HepG2 (cell line): Measurements from ENCODE around the gene PTPRM. TPM values are rescaled to one million over a fixed set of nuclear protein-coding genes. Genes with fewer than 3 reads are reported as not detected.

Experiments used
- AHDC1 ChIP-seq: sonication (generic); formaldehyde crosslinking; IDR thresholded peaks from 2 replicates; pipeline ENCODE4 v1.5.1; 2020; ENCODE audit warnings: mild to moderate bottlenecking, missing genetic modification reagents, borderline replicate concordance
- CEBPG ChIP-seq: IDR thresholded peaks from 2 replicates; pipeline ENCODE4 v1.6.1; 2016
- DPF2 ChIP-seq: sonication (generic); formaldehyde crosslinking; IDR thresholded peaks from 2 replicates; pipeline ENCODE4 v1.4.0; 2020; ENCODE audit warnings: mild to moderate bottlenecking, low read depth, missing genetic modification reagents, borderline replicate concordance
- EED ChIP-seq: sonication (generic); formaldehyde crosslinking; IDR thresholded peaks from 2 replicates; pipeline ENCODE4 v1.5.0; 2020; ENCODE audit warnings: mild to moderate bottlenecking, missing genetic modification reagents
- HOXA7 ChIP-seq: sonication (generic); formaldehyde crosslinking; IDR thresholded peaks from 2 replicates; pipeline ENCODE4 v1.8.1; 2022; ENCODE audit warnings: mild to moderate bottlenecking, missing genetic modification reagents, moderate library complexity
- KAT2B ChIP-seq: fragments of 150-350 bp; IDR thresholded peaks from 2 replicates; pipeline ENCODE4 v1.6.1; 2014; ENCODE audit warnings: low read depth, low read length, borderline replicate concordance
- KLF15 ChIP-seq: sonication (generic); formaldehyde crosslinking; IDR thresholded peaks from 2 replicates; pipeline ENCODE4 v1.8.1; 2023; ENCODE audit warnings: borderline replicate concordance, mild to moderate bottlenecking, inconsistent platforms, missing genetic modification reagents, mixed read lengths
- MED1 ChIP-seq: sonication (generic); formaldehyde crosslinking; IDR thresholded peaks from 2 replicates; pipeline ENCODE4 v1.4.0; 2020; ENCODE audit warnings: missing genetic modification reagents
- NCOR1 ChIP-seq: fragments of 200-600 bp; sonication (generic); IDR thresholded peaks from 2 replicates; pipeline ENCODE4 v1.7.0; 2017; ENCODE audit warnings: antibody characterized with exemption, low read length, borderline replicate concordance
- PAXIP1 ChIP-seq: sonication (generic); formaldehyde crosslinking; conservative IDR thresholded peaks from 2 replicates; pipeline ENCODE4 v1.4.0; 2020; ENCODE audit warnings: mild to moderate bottlenecking, missing genetic modification reagents, moderate library complexity
- TBX2 ChIP-seq: sonication (generic); formaldehyde crosslinking; IDR thresholded peaks from 2 replicates; pipeline ENCODE4 v1.5.0; 2020; ENCODE audit warnings: missing genetic modification reagents, mild to moderate bottlenecking, borderline replicate concordance
- TP53 ChIP-seq: sonication (generic); formaldehyde crosslinking; conservative IDR thresholded peaks from 2 replicates; pipeline ENCODE4 v1.4.0; 2020; ENCODE audit warnings: missing genetic modification reagents
- ZBTB7B ChIP-seq: sonication (generic); formaldehyde crosslinking; IDR thresholded peaks from 2 replicates; pipeline ENCODE4 v1.4.0; 2020; ENCODE audit warnings: missing genetic modification reagents
- ZNF839 ChIP-seq: sonication (generic); formaldehyde crosslinking; IDR thresholded peaks from 2 replicates; pipeline ENCODE4 v1.4.0; 2020; ENCODE audit warnings: missing genetic modification reagents, mild to moderate bottlenecking, borderline replicate concordance
- ZSCAN25 ChIP-seq: sonication (generic); formaldehyde crosslinking; IDR thresholded peaks from 2 replicates; pipeline ENCODE4 v1.8.0; 2022; ENCODE audit warnings: mild to moderate bottlenecking, missing genetic modification reagents
- polyA plus RNA-seq, 8 experiments: library from polyadenylated mRNA; depleted of rRNA in 3 of 8; stranded (reverse) in 7 of 8; unstranded in 1 of 8; fragments of >200 nt; fragmentation: Illumina TruSeq in 4 of 8; extraction: Trizol in 4 of 8; gene quantifications; 2 replicates each; pipeline versions ENCODE4 v1.2.1 to v1.2.3, GENCODE V29; 2011 to 2016; ENCODE audit warnings: low read depth in 4 of 8, missing spikeins in 1 of 8, mixed read lengths in 1 of 8; ENCODE audit not compliant: insufficient read depth in 1 of 8
- total RNA-seq, 5 experiments: library from RNA; depleted of rRNA; stranded (reverse); fragments of >200 nt; fragmentation: Illumina TruSeq; extraction: Trizol; gene quantifications; 2 replicates each; pipeline ENCODE4 v1.2.3, GENCODE V29; 2016; ENCODE audit warnings: low read depth in 1 of 5
- TF ChIP-seq, protein P1 (sequence below): IDR thresholded peaks from 2 replicates; pipeline ENCODE4 v1.6.1; 2016; ENCODE audit warnings: control low read depth
- TF ChIP-seq, protein P2 (sequence below): sonication (generic); formaldehyde crosslinking; IDR thresholded peaks from 2 replicates; pipeline ENCODE4 v1.8.0; 2022; ENCODE audit warnings: mild to moderate bottlenecking, missing genetic modification reagents

The PTPRM gene
- total and polyA plus RNA-seq, 2 of the 13 experiments (the other 11 are each of a cell fraction or from before 2014, with no cell fraction given): 12.6 to 108 TPM

- TF ChIP-seq AHDC1 (CRISPR knock-in tag) (peak; percentile 54; the same call in 1 of the 2 replicates), MED1 (peak; percentile 30; the same call in 1 of the 2 replicates), EED (CRISPR knock-in tag) (no peak), PAXIP1 (CRISPR knock-in tag) (peak; percentile 64; the same call in 1 of the 2 replicates), TBX2 (peak; percentile 78), HOXA7 (no peak), KAT2B (no peak), KLF15 (CRISPR knock-in tag) (no peak), DPF2 (CRISPR knock-in tag) (no peak), ZBTB7B (peak; percentile 71), CEBPG (peak; percentile 29; the same call in 1 of the 2 replicates), ZNF839 (CRISPR knock-in tag) (no peak), ZSCAN25 (CRISPR knock-in tag) (no peak), TP53 (no peak), NCOR1 (no peak)
- TF ChIP-seq, protein P1, sequence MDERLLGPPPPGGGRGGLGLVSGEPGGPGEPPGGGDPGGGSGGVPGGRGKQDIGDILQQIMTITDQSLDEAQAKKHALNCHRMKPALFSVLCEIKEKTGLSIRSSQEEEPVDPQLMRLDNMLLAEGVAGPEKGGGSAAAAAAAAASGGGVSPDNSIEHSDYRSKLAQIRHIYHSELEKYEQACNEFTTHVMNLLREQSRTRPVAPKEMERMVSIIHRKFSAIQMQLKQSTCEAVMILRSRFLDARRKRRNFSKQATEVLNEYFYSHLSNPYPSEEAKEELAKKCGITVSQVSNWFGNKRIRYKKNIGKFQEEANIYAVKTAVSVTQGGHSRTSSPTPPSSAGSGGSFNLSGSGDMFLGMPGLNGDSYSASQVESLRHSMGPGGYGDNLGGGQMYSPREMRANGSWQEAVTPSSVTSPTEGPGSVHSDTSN (CRISPR knock-in tag): 0 out of 2 replicates have a peak, but pooled peaks have one; percentile 13
- TF ChIP-seq, protein P2, sequence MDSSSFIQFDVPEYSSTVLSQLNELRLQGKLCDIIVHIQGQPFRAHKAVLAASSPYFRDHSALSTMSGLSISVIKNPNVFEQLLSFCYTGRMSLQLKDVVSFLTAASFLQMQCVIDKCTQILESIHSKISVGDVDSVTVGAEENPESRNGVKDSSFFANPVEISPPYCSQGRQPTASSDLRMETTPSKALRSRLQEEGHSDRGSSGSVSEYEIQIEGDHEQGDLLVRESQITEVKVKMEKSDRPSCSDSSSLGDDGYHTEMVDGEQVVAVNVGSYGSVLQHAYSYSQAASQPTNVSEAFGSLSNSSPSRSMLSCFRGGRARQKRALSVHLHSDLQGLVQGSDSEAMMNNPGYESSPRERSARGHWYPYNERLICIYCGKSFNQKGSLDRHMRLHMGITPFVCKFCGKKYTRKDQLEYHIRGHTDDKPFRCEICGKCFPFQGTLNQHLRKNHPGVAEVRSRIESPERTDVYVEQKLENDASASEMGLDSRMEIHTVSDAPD: no peak
Observed at GRCh38 chr18:7646174-7646886, 79.2 kb downstream of the PTPRM start (continued).
